OCI-LY3 (cell line): ENCODE measurements around the gene ASMTL.

ENCODE experiments used
- H2AFZ ChIP-seq: fragments of 200-600, 300-600 bp; shearing (Covaris generic); 2 replicates; pipeline ENCODE4 v1.6.0; 2014; ENCODE audit warnings: antibody characterized with exemption, low read depth, low read length
- H3K27ac ChIP-seq: fragments of 200-600, 300-600 bp; sonication (generic); 2 replicates; pipeline ENCODE4 v1.5.1; 2014; ENCODE audit warnings: mild to moderate bottlenecking, low read length, moderate library complexity, mixed read lengths
- H3K27me3 ChIP-seq: fragments of 200-600, 300-600 bp; sonication (generic); 2 replicates; pipeline ENCODE4 v1.6.1; 2014; ENCODE audit warnings: low read depth, low read length, mixed read lengths
- H3K36me3 ChIP-seq: fragments of 200-600, 300-600 bp; sonication (generic); replicated peaks from 2 replicates; pipeline ENCODE3; 2014; ENCODE audit warnings: low read depth, low read length, mixed read lengths
- H3K4me1 ChIP-seq: fragments of 300-600, 200-600 bp; sonication (generic); 2 replicates; pipeline ENCODE4 v1.6.1; 2014; ENCODE audit warnings: low read length, mixed read lengths
- H3K4me2 ChIP-seq: fragments of 200-600, 300-600 bp; sonication (generic); 2 replicates; pipeline ENCODE4 v1.6.1; 2014; ENCODE audit warnings: low read length, mixed read lengths
- H3K4me3 ChIP-seq: fragments of 300-600, 200-600 bp; sonication (generic); 2 replicates; pipeline ENCODE4 v1.5.1; 2014; ENCODE audit warnings: antibody characterized with exemption, mild to moderate bottlenecking, low read length, moderate library complexity
- H3K79me2 ChIP-seq: fragments of 300-600, 200-600 bp; shearing (Covaris generic); 2 replicates; pipeline ENCODE4 v1.6.1; 2014; ENCODE audit warnings: mild to moderate bottlenecking, low read length, mixed read lengths
- H3K9ac ChIP-seq: fragments of 300-600, 200-600 bp; shearing (Covaris generic); 2 replicates; pipeline ENCODE4 v1.6.0; 2014; ENCODE audit warnings: mild to moderate bottlenecking, low read length, moderate library complexity
- H3K9me3 ChIP-seq: fragments of 200-600, 300-600 bp; shearing (Covaris generic); 2 replicates; pipeline ENCODE4 v1.6.1; 2014; ENCODE audit warnings: low read length, mixed read lengths; ENCODE audit not compliant: insufficient read depth
- H4K20me1 ChIP-seq: fragments of 200-600, 300-600 bp; sonication (generic); 2 replicates; pipeline ENCODE4 v1.6.1; 2016; ENCODE audit warnings: low read length, mixed read lengths; ENCODE audit not compliant: insufficient read depth
- CTCF ChIP-seq: fragments of 200-600, 300-600 bp; sonication (generic); IDR thresholded peaks from 2 replicates; pipeline ENCODE4 v1.5.1; 2014; ENCODE audit warnings: antibody characterized with exemption, low read length, low read depth
- EZH2phosphoT487 ChIP-seq: fragments of 200-600 bp; shearing (Covaris generic); IDR thresholded peaks from 2 replicates; pipeline ENCODE4 v1.6.1; 2018; ENCODE audit warnings: antibody characterized with exemption, mixed run types, low read depth

ASMTL gene

GRCh38 chrX:1421433-1422134 lies 31.1 kb downstream of the ASMTL start:
- Histone ChIP-seq H4K20me1 (peaks cover 12% of the 10 kb centered on the region; the same call in 1 of the 2 replicates), H3K9me3 (peaks cover 25% of the 10 kb centered on the region), H3K27ac (no peak overlapping the region), H2AFZ (no peak overlapping the region), H3K79me2 (no peaks in the 10 kb centered on the region), H3K27me3 (no peaks in the 10 kb centered on the region), H3K4me1 (no peaks in the 10 kb centered on the region), H3K9ac (no peak overlapping the region), H3K36me3 (peaks cover 96% of the 10 kb centered on the region), H3K4me3 (no peak overlapping the region), H3K4me2 (no peak overlapping the region)
- TF ChIP-seq EZH2phosphoT487 (no peak), CTCF (no peak)

- H3K27me3 ChIP-seq = no peaks in the 10 kb centered on the region
- H3K9ac ChIP-seq = no peak overlapping the region
- H3K36me3 ChIP-seq = peaks cover 95% of the 10 kb centered on the region
- peaks cover 15% of the 10 kb centered on the region; the same call in 1 of the 2 replicates for H4K20me1 ChIP-seq
- H3K4me1 ChIP-seq = no peaks in the 10 kb centered on the region
- H3K4me3 ChIP-seq = no peak overlapping the region
- no peak overlapping the region for H3K27ac ChIP-seq
- TF ChIP-seq CTCF (no peak), EZH2phosphoT487 (no peak)
- H3K79me2 ChIP-seq = no peaks in the 10 kb centered on the region
- peaks cover 25% of the 10 kb centered on the region for H3K9me3 ChIP-seq
- no peak overlapping the region for H3K4me2 ChIP-seq
- no peak overlapping the region for H2AFZ ChIP-seq
Observed at GRCh38 chrX:1420371-1420770, 32.3 kb downstream of the ASMTL start.

GRCh38 chrX:1419545-1420355 lies 33.0 kb downstream of the ASMTL start:
- Histone ChIP-seq H3K4me1 (no peaks in the 10 kb centered on the region), H3K4me2 (no peak overlapping the region), H4K20me1 (peaks cover 15% of the 10 kb centered on the region; the same call in 1 of the 2 replicates), H3K36me3 (peaks cover 89% of the 10 kb centered on the region), H3K79me2 (no peaks in the 10 kb centered on the region), H2AFZ (no peak overlapping the region), H3K27ac (no peak overlapping the region), H3K27me3 (no peaks in the 10 kb centered on the region), H3K9me3 (peaks cover 25% of the 10 kb centered on the region), H3K4me3 (no peak overlapping the region), H3K9ac (no peak overlapping the region)
- TF ChIP-seq EZH2phosphoT487 (no peak), CTCF (no peak)

- no peaks in the 10 kb centered on the region for H3K79me2 ChIP-seq
- no peak overlapping the region for H3K9ac ChIP-seq
- TF ChIP-seq CTCF (no peak), EZH2phosphoT487 (no peak)
- no peak overlapping the region for H3K4me3 ChIP-seq
- peaks cover 86% of the 10 kb centered on the region for H3K36me3 ChIP-seq
- no peak overlapping the region for H3K27ac ChIP-seq
- no peak overlapping the region for H2AFZ ChIP-seq
- peaks cover 25% of the 10 kb centered on the region for H3K9me3 ChIP-seq
- no peak overlapping the region for H3K4me2 ChIP-seq
- H3K4me1 ChIP-seq = no peaks in the 10 kb centered on the region
- peaks cover 18% of the 10 kb centered on the region for H4K20me1 ChIP-seq
- H3K27me3 ChIP-seq = no peaks in the 10 kb centered on the region
Observed at GRCh38 chrX:1418901-1419544, 33.7 kb downstream of the ASMTL start.
